ENCODE measurements around the gene HPCAL1. TPM values are rescaled to one million over a fixed set of nuclear protein-coding genes. Genes with fewer than 3 reads are reported as not detected.
"Not testable (repeated sequence)": the region's sequence is repeated elsewhere in the genome, so short reads cannot be mapped to it uniquely, and the experiment has no call there.

The HPCAL1 gene
- total RNA-seq, 1 donor from 2014 or later, result 17.3 TPM

GRCh38 chr2:10258726-10259125 is 44.0 kb upstream of the HPCAL1 start:
- DNase-seq (ENCODE audit: low read depth, low spot score), result no peak
- Mint-ChIP-seq H3K27ac (ENCODE audit: unreplicated experiment) (no peak overlapping the region), H3K4me3 (no peak overlapping the region), H3K27me3 (ENCODE audit: low read depth) (no peaks in the 10 kb centered on the region), H3K4me1 (peaks cover 7% of the 10 kb centered on the region), H3K36me3 (ENCODE audit: low read depth) (no peaks in the 10 kb centered on the region), H3K9me3 (no peaks in the 10 kb centered on the region)
- TF ChIP-seq, protein P1, sequence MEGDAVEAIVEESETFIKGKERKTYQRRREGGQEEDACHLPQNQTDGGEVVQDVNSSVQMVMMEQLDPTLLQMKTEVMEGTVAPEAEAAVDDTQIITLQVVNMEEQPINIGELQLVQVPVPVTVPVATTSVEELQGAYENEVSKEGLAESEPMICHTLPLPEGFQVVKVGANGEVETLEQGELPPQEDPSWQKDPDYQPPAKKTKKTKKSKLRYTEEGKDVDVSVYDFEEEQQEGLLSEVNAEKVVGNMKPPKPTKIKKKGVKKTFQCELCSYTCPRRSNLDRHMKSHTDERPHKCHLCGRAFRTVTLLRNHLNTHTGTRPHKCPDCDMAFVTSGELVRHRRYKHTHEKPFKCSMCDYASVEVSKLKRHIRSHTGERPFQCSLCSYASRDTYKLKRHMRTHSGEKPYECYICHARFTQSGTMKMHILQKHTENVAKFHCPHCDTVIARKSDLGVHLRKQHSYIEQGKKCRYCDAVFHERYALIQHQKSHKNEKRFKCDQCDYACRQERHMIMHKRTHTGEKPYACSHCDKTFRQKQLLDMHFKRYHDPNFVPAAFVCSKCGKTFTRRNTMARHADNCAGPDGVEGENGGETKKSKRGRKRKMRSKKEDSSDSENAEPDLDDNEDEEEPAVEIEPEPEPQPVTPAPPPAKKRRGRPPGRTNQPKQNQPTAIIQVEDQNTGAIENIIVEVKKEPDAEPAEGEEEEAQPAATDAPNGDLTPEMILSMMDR (conservative IDR thresholded peaks at IDR 0.05), result no peak

GRCh38 chr2:10260130-10260529 is 42.6 kb upstream of the HPCAL1 start:
- Mint-ChIP-seq H3K9me3 (no peaks in the 10 kb centered on the region), H3K4me3 (no peak overlapping the region), H3K27me3 (ENCODE audit: low read depth) (no peaks in the 10 kb centered on the region), H3K27ac (ENCODE audit: unreplicated experiment) (no peak overlapping the region), H3K36me3 (ENCODE audit: low read depth) (no peaks in the 10 kb centered on the region), H3K4me1 (peaks cover 7% of the 10 kb centered on the region)
- DNase-seq (ENCODE audit: low read depth, low spot score), result no peak
- TF ChIP-seq, protein P1 (conservative IDR thresholded peaks at IDR 0.05), result no peak

DNA sequence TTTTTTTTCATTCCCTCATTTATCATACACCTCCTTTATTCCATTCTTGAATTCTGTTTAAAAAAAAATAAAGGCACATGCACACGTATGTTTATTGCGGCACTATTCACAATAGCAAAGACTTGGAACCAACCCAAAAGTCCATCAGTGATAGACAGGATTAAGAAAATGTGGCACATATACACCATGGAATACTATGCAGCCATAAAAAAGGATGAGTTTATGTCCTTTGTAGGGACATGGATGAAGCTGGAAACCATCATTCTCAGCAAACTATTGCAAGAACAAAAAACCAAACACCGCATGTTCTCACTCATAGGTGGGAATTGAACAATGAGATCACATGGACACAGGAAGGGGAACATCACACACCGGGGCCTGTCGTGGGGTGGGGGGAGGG is 39.2 kb upstream of the HPCAL1 start:
- H3K36me3 Mint-ChIP-seq (ENCODE audit: low read depth); H3K27ac Mint-ChIP-seq (ENCODE audit: unreplicated experiment); DNase-seq (ENCODE audit: low read depth, low spot score); H3K9me3 Mint-ChIP-seq; H3K4me3 Mint-ChIP-seq; H3K27me3 Mint-ChIP-seq (ENCODE audit: low read depth); H3K4me1 Mint-ChIP-seq: not testable (repeated sequence)

- no peaks in the 10 kb centered on the region for H3K27me3 Mint-ChIP-seq (ENCODE audit: low read depth)
Measured at GRCh38 chr2:10264506-10265328, 38.0 kb upstream of the HPCAL1 start.

GRCh38 chr2:10265329-10266132 is 37.2 kb upstream of the HPCAL1 start:
- H3K4me1 Mint-ChIP-seq, result peaks cover 7% of the 10 kb centered on the region
- no peaks in the 10 kb centered on the region for H3K9me3 Mint-ChIP-seq
- no peaks in the 10 kb centered on the region for H3K36me3 Mint-ChIP-seq (ENCODE audit: low read depth)
- H3K27me3 Mint-ChIP-seq (ENCODE audit: low read depth), result no peaks in the 10 kb centered on the region
- no peak overlapping the region for H3K4me3 Mint-ChIP-seq
- H3K27ac Mint-ChIP-seq (ENCODE audit: unreplicated experiment), result no peak overlapping the region
- DNase-seq (ENCODE audit: low read depth, low spot score), result no peak
- TF ChIP-seq, protein P1 (conservative IDR thresholded peaks at IDR 0.05), result no peak

More at GRCh38 chr2:10264506-10265328, 38.0 kb upstream of the HPCAL1 start:
- TF ChIP-seq, protein P1 (conservative IDR thresholded peaks at IDR 0.05), result no peak
- DNase-seq (ENCODE audit: low read depth, low spot score), result no peak
- no peaks in the 10 kb centered on the region for H3K9me3 Mint-ChIP-seq
- H3K36me3 Mint-ChIP-seq (ENCODE audit: low read depth), result no peaks in the 10 kb centered on the region
- H3K4me3 Mint-ChIP-seq, result no peak overlapping the region
- H3K27ac Mint-ChIP-seq (ENCODE audit: unreplicated experiment), result peak overlapping the region; percentile 84
- peaks cover 7% of the 10 kb centered on the region for H3K4me1 Mint-ChIP-seq

Data from neural crest cell (in vitro differentiated cells).